GM12878 (cell line): ENCODE results near the gene NELFE. TPM values are rescaled to one million over a fixed set of nuclear protein-coding genes. Genes with fewer than 3 reads are reported as not detected.

Source experiments
- ATAC-seq: fragments of 200-7000 bp; cut with Tn5 transposase; 3 replicates; pipeline ENCODE4 v1.9.1; 2020; ENCODE audit warnings: mild to moderate bottlenecking, moderate library complexity
- BruUV-seq: library from RNA; stranded (reverse); fragments of 400-500 nt; replicated peaks from 2 replicates; lab custom pipeline; 2021; lab: Mats Ljungman, UMichigan
- CTCF ChIA-PET: fragments of 300-600 bp; sonication (Branson Sonifier 250); formaldehyde crosslinking; extraction: SDS; loops from one replicate; lab custom pipeline; 2021; ENCODE audit warnings: inconsistent platforms; lab: Yijun Ruan, JAX
- POLR2A ChIA-PET: fragments of 350-600 bp; formaldehyde crosslinking; extraction: SDS; loops from one replicate; lab custom pipeline; 2021; ENCODE audit warnings: inconsistent platforms; lab: Charles Lee
- RAD21 ChIA-PET: fragments of 300-600 bp; sonication (Branson Sonifier 250); formaldehyde crosslinking; loops from one replicate; lab custom pipeline; 2023; ENCODE audit warnings: antibody characterized with exemption; ENCODE audit not compliant: unreplicated experiment; lab: Charles Lee
- SMC1A ChIA-PET: fragments of 300-600 bp; sonication (Branson Sonifier 250); formaldehyde crosslinking; loops from one replicate; lab custom pipeline; 2023; ENCODE audit not compliant: unreplicated experiment, uncharacterized antibody; lab: Charles Lee
- DNase-seq: peaks from one replicate; pipeline ENCODE4 v3.0.0-alpha.2; 2011; ENCODE audit warnings: low read depth, low spot score
- FAIRE-seq: peaks from 3 replicates; lab custom pipeline; 2011; peaks lifted over from hg19 to GRCh38; lab: Jason Lieb, UNC
- H2AFZ ChIP-seq: 2 replicates; pipeline ENCODE4 v1.6.0; 2011; ENCODE audit warnings: low read depth, low read length, control low read depth; ENCODE audit not compliant: control insufficient read depth
- H3K27ac ChIP-seq: 2 replicates; pipeline ENCODE4 v1.5.1; 2011; ENCODE audit warnings: control low read depth; ENCODE audit not compliant: control insufficient read depth, insufficient read depth
- H3K27me3 ChIP-seq, 2 experiments: replicated peaks in 1 of 2; 2 replicates each; pipeline versions ENCODE4 v1.6.0 to v1.6.1; 2011; ENCODE audit warnings: low read length in 1 of 2; ENCODE audit not compliant: control insufficient read depth in 2 of 2, insufficient read depth in 2 of 2
- H3K36me3 ChIP-seq, 2 experiments: 2 replicates each; pipeline ENCODE4 v1.5.1; 2011; ENCODE audit warnings: low read length in 1 of 2; ENCODE audit not compliant: control insufficient read depth in 2 of 2, insufficient read depth in 2 of 2
- H3K4me1 ChIP-seq: 2 replicates; pipeline ENCODE4 v1.6.1; 2011; ENCODE audit warnings: mild to moderate bottlenecking, low read length, moderate library complexity, mixed read lengths; ENCODE audit not compliant: control insufficient read depth, insufficient read depth
- H3K4me2 ChIP-seq: 2 replicates; pipeline ENCODE4 v1.6.0; 2011; ENCODE audit warnings: control low read depth; ENCODE audit not compliant: control insufficient read depth, insufficient read depth
- H3K4me3 ChIP-seq: fragments of 200-600 bp; sonication (generic); 2 replicates; pipeline ENCODE4 v1.5.1; 2016
- H3K79me2 ChIP-seq: 2 replicates; pipeline ENCODE4 v1.6.0; 2011; ENCODE audit warnings: low read length; ENCODE audit not compliant: control insufficient read depth, insufficient read depth
- H3K9ac ChIP-seq: 2 replicates; pipeline ENCODE4 v1.8.0; 2011; ENCODE audit warnings: low read length, control low read depth, mixed read lengths; ENCODE audit not compliant: control insufficient read depth, insufficient read depth
- H3K9me3 ChIP-seq: replicated peaks from 3 replicates; pipeline ENCODE4 v1.5.1; 2011; ENCODE audit warnings: mild to moderate bottlenecking, low read length; ENCODE audit not compliant: control insufficient read depth, insufficient read depth
- H4K20me1 ChIP-seq: 2 replicates; pipeline ENCODE4 v1.6.0; 2011; ENCODE audit not compliant: control insufficient read depth, insufficient read depth
- BACH1 ChIP-seq: fragments of 450-650 bp; IDR thresholded peaks from 2 replicates; pipeline ENCODE4 v1.6.1; 2017; ENCODE audit warnings: mild to moderate bottlenecking, borderline replicate concordance
- DPF2 ChIP-seq: fragments of 450-650 bp; IDR thresholded peaks from 2 replicates; pipeline ENCODE4 v1.6.1; 2017; ENCODE audit warnings: mild to moderate bottlenecking
- HCFC1 ChIP-seq: fragments of 150-350 bp; IDR thresholded peaks from 2 replicates; pipeline ENCODE4 v1.6.1; 2014; ENCODE audit warnings: low read length
- MYB ChIP-seq: fragments of 150-350 bp; IDR thresholded peaks from 2 replicates; pipeline ENCODE4 v1.6.1; 2014; ENCODE audit warnings: mild to moderate bottlenecking, low read depth, low read length, borderline replicate concordance
- NFYA ChIP-seq: IDR thresholded peaks from 2 replicates; pipeline ENCODE4 v1.6.1; 2011; ENCODE audit warnings: low read depth, mild to moderate bottlenecking, low read length, improper control_type of control experiment, borderline replicate concordance
- NR2C1 ChIP-seq: fragments of 450-650 bp; IDR thresholded peaks from 2 replicates; pipeline ENCODE4 v1.6.1; 2017; ENCODE audit warnings: antibody characterized with exemption, mild to moderate bottlenecking, moderate library complexity
- PAX5 ChIP-seq: IDR thresholded peaks from 2 replicates; pipeline ENCODE4 v1.6.1; 2011; ENCODE audit warnings: low read depth, low read length, borderline replicate concordance
- RELA ChIP-seq: fragments of 450-650 bp; IDR thresholded peaks from 2 replicates; pipeline ENCODE4 v1.8.0; 2014; ENCODE audit warnings: borderline replicate concordance; ENCODE audit not compliant: partially characterized antibody
- SPI1 ChIP-seq: IDR thresholded peaks from 2 replicates; pipeline ENCODE4 v1.6.1; 2011; ENCODE audit warnings: low read depth, mild to moderate bottlenecking, low read length, moderate library complexity, borderline replicate concordance; ENCODE audit not compliant: insufficient read depth
- TCF12 ChIP-seq: IDR thresholded peaks from 2 replicates; pipeline ENCODE4 v1.6.1; 2011; ENCODE audit warnings: low read depth, mild to moderate bottlenecking, low read length
- WRNIP1 ChIP-seq: IDR thresholded peaks from 2 replicates; pipeline ENCODE4 v1.6.1; 2011; ENCODE audit warnings: low read depth, low read length, improper control_type of control experiment, borderline replicate concordance
- ZNF217 ChIP-seq: fragments of 450-650 bp; IDR thresholded peaks from 2 replicates; pipeline ENCODE4 v1.6.1; 2017; ENCODE audit warnings: antibody characterized with exemption, mild to moderate bottlenecking
- WGBS: methylation state at CpG from one replicate; pipeline ENCODE4 v1.1.6; 2016; ENCODE audit warnings: low lambda C conversion rate; ENCODE audit not compliant: insufficient replicate concordance, insufficient coverage; ENCODE audit errors: missing lambda C conversion rate; 5-methylcytosine and 5-hydroxymethylcytosine counted together
- in situ Hi-C: fragments of 300-500 bp; cut with MboI; formaldehyde crosslinking; loops from 9 replicates; pipeline ENCODE4 v1.14.3; 2018; ENCODE audit warnings: mixed read lengths
- intact Hi-C: fragments of 100-400 bp; cut with micrococcal nuclease; formaldehyde crosslinking; loops from one replicate; pipeline ENCODE4 v1.14.2; 2022; ENCODE audit not compliant: unreplicated experiment
- polyA plus RNA-seq, 11 experiments: library from polyadenylated mRNA; depleted of rRNA in 4 of 11; unstranded in 6 of 11; stranded (reverse) in 5 of 11; fragments of >200 nt; fragmentation: Nextera tagmentation in 4 of 11; fragmentation: Illumina TruSeq in 1 of 11; extraction: Ambion mirVana in 4 of 11; extraction: Trizol in 1 of 11; gene quantifications; 1 replicate in 1 of 11; 2 replicates in 10 of 11; pipeline versions ENCODE4 v1.2.1 to v1.2.3, GENCODE V29; 2011 to 2016; ENCODE audit warnings: inconsistent platforms in 2 of 11, missing spikeins in 2 of 11, low read depth in 1 of 11
- total RNA-seq, 4 experiments: library from RNA; depleted of rRNA in 3 of 4; stranded (reverse); fragments of >200 nt in 3 of 4; fragmentation: Illumina TruSeq in 1 of 4; extraction: Trizol in 1 of 4; gene quantifications; 2 replicates each; pipeline versions ENCODE4 v1.2.1 to v1.2.3, GENCODE V29; 2013 to 2021
- TF ChIP-seq, protein P1 (sequence below): IDR thresholded peaks from 2 replicates; pipeline ENCODE4 v1.6.1; 2011; ENCODE audit warnings: low read depth, mild to moderate bottlenecking, low read length, moderate library complexity, borderline replicate concordance; ENCODE audit errors: extremely low read depth
- TF ChIP-seq, protein P2 (sequence below): IDR thresholded peaks from 2 replicates; pipeline ENCODE4 v1.6.1; 2011; ENCODE audit warnings: borderline replicate concordance, low read depth, mild to moderate bottlenecking, moderate library complexity, low read length; ENCODE audit not compliant: insufficient read depth, poor library complexity, severe bottlenecking
- TF ChIP-seq, protein P3 (sequence below): fragments of 450-650 bp; conservative IDR thresholded peaks from 2 replicates; pipeline ENCODE4 v1.6.1; 2017; ENCODE audit warnings: mild to moderate bottlenecking, moderate library complexity

The NELFE gene
- total and polyA plus RNA-seq, 10 of the 15 experiments (the other 5 are each of a cell fraction or from before 2014, with no cell fraction given), result 8.5 to 105 (median 59.7) TPM

DNA sequence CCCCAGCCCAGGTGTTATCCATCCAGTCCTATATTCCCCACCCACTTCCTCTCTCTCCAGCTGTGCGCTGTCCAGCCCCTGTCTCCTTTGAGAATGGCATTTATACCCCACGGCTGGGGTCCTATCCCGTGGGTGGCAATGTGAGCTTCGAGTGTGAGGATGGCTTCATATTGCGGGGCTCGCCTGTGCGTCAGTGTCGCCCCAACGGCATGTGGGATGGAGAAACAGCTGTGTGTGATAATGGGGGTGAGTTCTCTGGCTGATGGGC lies 30.2 kb downstream of the NELFE start:
- ChIA-PET CTCF (no interaction called here), POLR2A (interaction anchor here (0.5 kb wide), 1 partner anchor 367 kb away, joined by 7 read pairs; no protein-coding TSS in a partner anchor), SMC1A (no interaction called here), RAD21 (no interaction called here)
- Histone ChIP-seq H3K9me3 (peaks cover 1% of the 10 kb centered on the region; the same call in 1 of the 3 replicates), H3K36me3 (no peaks in the 10 kb centered on the region), H3K27me3 (no peaks in the 10 kb centered on the region), H3K79me2 (no peaks in the 10 kb centered on the region), H4K20me1 (no peaks in the 10 kb centered on the region), H3K4me1 (no peaks in the 10 kb centered on the region), H3K9ac (no peak overlapping the region), H2AFZ (no peak overlapping the region), H3K4me3 (no peak overlapping the region), H3K27ac (no peak overlapping the region), H3K4me2 (no peak overlapping the region)
- no TSS peak for BruUV-seq
- WGBS, result 69% methylated on average over 9 of the region's 9 CpGs
- no peak for TF ChIP-seq HCFC1
- TF ChIP-seq WRNIP1, result no peak
- TF ChIP-seq PAX5, result no peak
- no peak for TF ChIP-seq TCF12
- no peak for TF ChIP-seq SPI1
- TF ChIP-seq, protein P1, sequence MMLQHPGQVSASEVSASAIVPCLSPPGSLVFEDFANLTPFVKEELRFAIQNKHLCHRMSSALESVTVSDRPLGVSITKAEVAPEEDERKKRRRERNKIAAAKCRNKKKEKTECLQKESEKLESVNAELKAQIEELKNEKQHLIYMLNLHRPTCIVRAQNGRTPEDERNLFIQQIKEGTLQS, result no peak
- TF ChIP-seq, protein P2, sequence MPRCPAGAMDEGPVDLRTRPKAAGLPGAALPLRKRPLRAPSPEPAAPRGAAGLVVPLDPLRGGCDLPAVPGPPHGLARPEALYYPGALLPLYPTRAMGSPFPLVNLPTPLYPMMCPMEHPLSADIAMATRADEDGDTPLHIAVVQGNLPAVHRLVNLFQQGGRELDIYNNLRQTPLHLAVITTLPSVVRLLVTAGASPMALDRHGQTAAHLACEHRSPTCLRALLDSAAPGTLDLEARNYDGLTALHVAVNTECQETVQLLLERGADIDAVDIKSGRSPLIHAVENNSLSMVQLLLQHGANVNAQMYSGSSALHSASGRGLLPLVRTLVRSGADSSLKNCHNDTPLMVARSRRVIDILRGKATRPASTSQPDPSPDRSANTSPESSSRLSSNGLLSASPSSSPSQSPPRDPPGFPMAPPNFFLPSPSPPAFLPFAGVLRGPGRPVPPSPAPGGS, result no peak
- no peak for TF ChIP-seq RELA
- TF ChIP-seq, protein P3, sequence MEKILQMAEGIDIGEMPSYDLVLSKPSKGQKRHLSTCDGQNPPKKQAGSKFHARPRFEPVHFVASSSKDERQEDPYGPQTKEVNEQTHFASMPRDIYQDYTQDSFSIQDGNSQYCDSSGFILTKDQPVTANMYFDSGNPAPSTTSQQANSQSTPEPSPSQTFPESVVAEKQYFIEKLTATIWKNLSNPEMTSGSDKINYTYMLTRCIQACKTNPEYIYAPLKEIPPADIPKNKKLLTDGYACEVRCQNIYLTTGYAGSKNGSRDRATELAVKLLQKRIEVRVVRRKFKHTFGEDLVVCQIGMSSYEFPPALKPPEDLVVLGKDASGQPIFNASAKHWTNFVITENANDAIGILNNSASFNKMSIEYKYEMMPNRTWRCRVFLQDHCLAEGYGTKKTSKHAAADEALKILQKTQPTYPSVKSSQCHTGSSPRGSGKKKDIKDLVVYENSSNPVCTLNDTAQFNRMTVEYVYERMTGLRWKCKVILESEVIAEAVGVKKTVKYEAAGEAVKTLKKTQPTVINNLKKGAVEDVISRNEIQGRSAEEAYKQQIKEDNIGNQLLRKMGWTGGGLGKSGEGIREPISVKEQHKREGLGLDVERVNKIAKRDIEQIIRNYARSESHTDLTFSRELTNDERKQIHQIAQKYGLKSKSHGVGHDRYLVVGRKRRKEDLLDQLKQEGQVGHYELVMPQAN, result no peak
- TF ChIP-seq NR2C1, result no peak
- no peak for TF ChIP-seq NFYA
- TF ChIP-seq DPF2, result no peak
- no peak for TF ChIP-seq BACH1
- TF ChIP-seq ZNF217, result no peak
- TF ChIP-seq MYB, result no peak
- ATAC-seq (no peak), DNase-seq (no peak), FAIRE-seq (no peak)
- intact Hi-C loops (no loop called here), in situ Hi-C loops (no loop called here)
